Thyroid gland (tissue), 4 donors: ENCODE measurements around the gene PCDHGC4.

ENCODE experiments used
- CTCF ChIP-seq, 6 experiments: fragments of 200-600 bp in 3 of 6; fragments of 450-650 bp in 3 of 6; sonication (generic) in 3 of 6; IDR thresholded peaks; one replicate each; pipeline ENCODE4 v1.5.1; 2016 to 2019; ENCODE audit warnings: antibody characterized with exemption in 6 of 6, mild to moderate bottlenecking in 2 of 6, inconsistent platforms in 1 of 6, moderate library complexity in 1 of 6
- POLR2A ChIP-seq, 2 donors: fragments of 450-650 bp; IDR thresholded peaks; one replicate each; pipeline ENCODE4 v1.6.1; 2017; ENCODE audit warnings: antibody characterized with exemption in 2 of 2, mild to moderate bottlenecking in 2 of 2, moderate library complexity in 1 of 2

GRCh38 chr5:141515946-141516671 lies 31.3 kb downstream of the PCDHGC4 start:
- TF ChIP-seq CTCF (IDR thresholded peaks at IDR 0.05) (no peak), POLR2A (IDR thresholded peaks at IDR 0.05) (no peak)
